Activated B cell treated with CpG ODN at 0.5 μM for 24 hours (primary cell): Measurements from ENCODE around the gene ROPN1L. TPM values are rescaled to one million over a fixed set of nuclear protein-coding genes. Genes with fewer than 3 reads are reported as not detected.

Experiments
- ATAC-seq: fragments of 200-7000 bp; cut with Tn5 transposase; one replicate; pipeline ENCODE4 v1.10.0; 2021; ENCODE audit warnings: low read depth, mild to moderate bottlenecking, moderate library complexity
- CTCF ChIA-PET: fragments of 350-600 bp; sonication (Branson Sonifier 250); formaldehyde crosslinking; loops from one replicate; lab custom pipeline; 2021; ENCODE audit warnings: antibody characterized with exemption; lab: Charles Lee
- POLR2A ChIA-PET: fragments of 350-600 bp; sonication (Branson Sonifier 250); formaldehyde crosslinking; loops from one replicate; lab custom pipeline; 2021; ENCODE audit warnings: antibody characterized with exemption; lab: Charles Lee
- DNase-seq: peaks from one replicate; pipeline ENCODE4 v3.0.0; 2022
- H3K27ac Mint-ChIP-seq: one replicate; pipeline ENCODE4 v1.8.0; 2020; ENCODE audit warnings: mixed read lengths
- H3K27me3 Mint-ChIP-seq: one replicate; pipeline ENCODE4 v1.8.0; 2021; ENCODE audit warnings: mixed read lengths
- H3K36me3 Mint-ChIP-seq: one replicate; pipeline ENCODE4 v1.8.0; 2021; ENCODE audit warnings: low read depth, mixed read lengths
- H3K4me1 Mint-ChIP-seq: one replicate; pipeline ENCODE4 v1.8.0; 2021; ENCODE audit warnings: mixed read lengths
- H3K4me3 Mint-ChIP-seq: one replicate; pipeline ENCODE4 v1.8.0; 2020; ENCODE audit warnings: mild to moderate bottlenecking, mixed read lengths
- H3K9me3 Mint-ChIP-seq: one replicate; pipeline ENCODE4 v1.8.0; 2020; ENCODE audit warnings: mixed read lengths
- intact Hi-C: fragments of 100-400 bp; cut with micrococcal nuclease; formaldehyde crosslinking; loops from one replicate; pipeline ENCODE4 v1.15.1; 2024
- total RNA-seq: library from RNA; stranded (reverse); gene quantifications from 2 replicates; pipeline ENCODE4 v1.2.3, GENCODE V29; 2022
- TF ChIP-seq, protein P1 (sequence below): fragments of 200-600 bp; IDR thresholded peaks from one replicate; pipeline ENCODE4 v1.8.0; 2022; ENCODE audit warnings: antibody characterized with exemption, mild to moderate bottlenecking

ROPN1L gene
- total RNA-seq, 1 donor from 2014 or later, result 0.49 TPM

DNA sequence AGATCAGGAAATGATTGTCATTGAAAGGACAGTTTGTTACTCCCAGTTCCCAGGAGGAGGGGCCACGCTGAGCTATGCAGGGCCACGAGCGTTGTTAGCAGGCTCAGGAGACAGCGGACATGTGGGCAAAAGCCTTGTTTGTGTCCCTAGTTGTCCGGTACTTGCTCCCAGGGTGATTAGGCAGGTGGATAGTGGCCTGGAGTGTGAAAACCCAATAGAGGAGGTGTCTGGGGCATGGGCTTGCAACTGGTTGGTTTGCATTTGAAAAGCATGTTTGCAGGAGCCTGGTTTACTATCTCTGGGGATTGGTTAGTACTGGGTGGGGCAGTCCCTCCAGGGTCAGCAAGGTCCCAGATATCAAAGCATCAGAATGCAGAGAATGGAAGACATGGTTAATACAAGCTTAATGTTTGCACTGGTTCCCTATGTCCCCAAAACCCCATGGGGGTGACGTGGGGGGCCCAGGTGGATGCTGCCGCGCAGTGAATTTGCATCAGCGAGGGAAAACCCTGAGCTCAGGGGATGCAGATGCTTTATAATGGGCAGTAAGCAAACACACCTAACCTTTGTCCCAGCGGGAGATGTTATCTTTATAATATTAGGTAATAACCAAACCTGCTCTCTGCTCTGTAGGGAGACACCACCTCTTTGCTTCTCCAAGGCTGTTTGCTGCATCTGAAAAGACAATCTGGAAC is 39.7 kb downstream of the ROPN1L start:
- POLR2A ChIA-PET, result interaction anchor here (0.5 to 2.1 kb wide), 6 partner anchors 8 to 153 kb away, joined by 3 to 12 read pairs (median 5); partner anchors contain the start of gene ANKRD33B
- CTCF ChIA-PET, result interaction anchor here (1.3 kb wide), 1 partner anchor 146 kb away, joined by 3 read pairs; no protein-coding TSS in a partner anchor
- Mint-ChIP-seq H3K27ac (no peak overlapping the region), H3K27me3 (peaks cover 1% of the 10 kb centered on the region), H3K36me3 (no peaks in the 10 kb centered on the region), H3K4me3 (no peak overlapping the region), H3K9me3 (no peaks in the 10 kb centered on the region), H3K4me1 (peaks cover 24% of the 10 kb centered on the region)
- DNase-seq (no peak), ATAC-seq (peak; percentile 80)
- intact Hi-C loops, result loop anchor here (5.0 kb wide), 1 partner anchor 36 kb away; no protein-coding TSS in a partner anchor
- TF ChIP-seq, protein P1, sequence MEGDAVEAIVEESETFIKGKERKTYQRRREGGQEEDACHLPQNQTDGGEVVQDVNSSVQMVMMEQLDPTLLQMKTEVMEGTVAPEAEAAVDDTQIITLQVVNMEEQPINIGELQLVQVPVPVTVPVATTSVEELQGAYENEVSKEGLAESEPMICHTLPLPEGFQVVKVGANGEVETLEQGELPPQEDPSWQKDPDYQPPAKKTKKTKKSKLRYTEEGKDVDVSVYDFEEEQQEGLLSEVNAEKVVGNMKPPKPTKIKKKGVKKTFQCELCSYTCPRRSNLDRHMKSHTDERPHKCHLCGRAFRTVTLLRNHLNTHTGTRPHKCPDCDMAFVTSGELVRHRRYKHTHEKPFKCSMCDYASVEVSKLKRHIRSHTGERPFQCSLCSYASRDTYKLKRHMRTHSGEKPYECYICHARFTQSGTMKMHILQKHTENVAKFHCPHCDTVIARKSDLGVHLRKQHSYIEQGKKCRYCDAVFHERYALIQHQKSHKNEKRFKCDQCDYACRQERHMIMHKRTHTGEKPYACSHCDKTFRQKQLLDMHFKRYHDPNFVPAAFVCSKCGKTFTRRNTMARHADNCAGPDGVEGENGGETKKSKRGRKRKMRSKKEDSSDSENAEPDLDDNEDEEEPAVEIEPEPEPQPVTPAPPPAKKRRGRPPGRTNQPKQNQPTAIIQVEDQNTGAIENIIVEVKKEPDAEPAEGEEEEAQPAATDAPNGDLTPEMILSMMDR, result no peak

DNA sequence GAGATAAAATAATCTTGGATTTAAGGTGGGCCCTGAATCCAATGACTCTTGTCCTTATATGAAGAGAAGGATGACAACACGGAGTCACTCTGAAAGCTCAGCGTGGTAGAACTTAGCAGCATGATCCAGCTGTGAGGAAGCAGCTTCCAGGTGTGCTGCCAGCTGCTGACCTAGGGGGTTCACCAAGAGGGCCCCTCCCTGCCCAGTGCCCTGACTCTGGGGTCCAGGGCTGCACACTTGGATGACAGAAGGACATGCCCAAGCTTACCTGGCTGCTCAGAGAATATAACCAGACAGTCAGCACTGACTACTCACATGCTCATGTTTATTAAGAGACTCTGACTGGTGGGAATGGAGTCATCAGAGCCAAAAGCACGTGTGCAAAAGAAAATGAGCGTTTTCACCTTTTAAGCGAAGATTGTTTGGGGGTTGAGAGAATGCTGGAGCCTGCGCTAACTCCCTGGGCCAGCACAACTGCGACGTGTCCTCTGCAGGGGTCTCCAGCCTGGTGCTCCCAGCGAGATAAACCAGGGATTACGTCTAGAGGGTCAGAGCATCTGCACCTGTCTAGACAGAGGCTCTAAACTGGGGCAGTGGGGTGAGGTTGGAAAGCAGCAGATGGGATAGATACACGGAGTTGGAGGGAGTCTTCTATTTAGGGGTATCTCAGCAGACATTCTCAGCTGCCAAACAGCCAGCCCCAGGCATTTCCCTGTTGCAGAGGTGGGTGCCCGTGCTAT is 41.3 kb downstream of the ROPN1L start:
- Mint-ChIP-seq H3K27me3 (peaks cover 1% of the 10 kb centered on the region), H3K36me3 (no peaks in the 10 kb centered on the region), H3K27ac (no peak overlapping the region), H3K9me3 (no peaks in the 10 kb centered on the region), H3K4me3 (no peak overlapping the region), H3K4me1 (peaks cover 24% of the 10 kb centered on the region)
- ATAC-seq (no peak), DNase-seq (no peak)
- ChIA-PET POLR2A (interaction anchor here (0.5 kb wide), 1 partner anchor 97 kb away, joined by 3 read pairs; no protein-coding TSS in a partner anchor), CTCF (no interaction called here)
- TF ChIP-seq, protein P1, result no peak
- intact Hi-C loops, result loop anchor here (5.0 kb wide), 1 partner anchor 34 kb away; no protein-coding TSS in a partner anchor

DNA sequence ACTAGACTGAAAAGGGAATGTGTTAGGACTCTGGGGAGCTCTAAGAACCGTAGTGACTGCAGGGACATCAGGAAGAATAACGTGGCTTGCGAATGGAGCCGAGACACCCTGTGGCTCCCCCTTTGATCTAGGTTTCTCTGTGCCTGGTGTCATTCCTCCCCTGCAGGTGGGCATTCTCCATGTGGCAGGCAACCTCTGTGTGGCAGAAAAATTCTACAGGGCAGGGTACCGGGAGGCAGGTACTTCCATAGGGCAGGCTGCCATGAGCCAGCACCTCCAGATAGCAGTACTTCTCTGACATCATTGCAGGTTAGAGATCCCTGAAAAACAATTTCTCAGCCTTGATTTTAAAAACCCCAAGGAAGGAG is 43.1 kb downstream of the ROPN1L start:
- TF ChIP-seq, protein P1, result no peak
- Mint-ChIP-seq H3K27me3 (peaks cover 1% of the 10 kb centered on the region), H3K4me3 (no peak overlapping the region), H3K4me1 (peaks cover 35% of the 10 kb centered on the region), H3K27ac (no peak overlapping the region), H3K36me3 (no peaks in the 10 kb centered on the region), H3K9me3 (no peaks in the 10 kb centered on the region)
- ATAC-seq (no peak), DNase-seq (no peak)
- intact Hi-C loops, result loop anchor here (5.0 kb wide), 1 partner anchor 33 kb away; no protein-coding TSS in a partner anchor
- ChIA-PET POLR2A (no interaction called here), CTCF (no interaction called here)

DNA sequence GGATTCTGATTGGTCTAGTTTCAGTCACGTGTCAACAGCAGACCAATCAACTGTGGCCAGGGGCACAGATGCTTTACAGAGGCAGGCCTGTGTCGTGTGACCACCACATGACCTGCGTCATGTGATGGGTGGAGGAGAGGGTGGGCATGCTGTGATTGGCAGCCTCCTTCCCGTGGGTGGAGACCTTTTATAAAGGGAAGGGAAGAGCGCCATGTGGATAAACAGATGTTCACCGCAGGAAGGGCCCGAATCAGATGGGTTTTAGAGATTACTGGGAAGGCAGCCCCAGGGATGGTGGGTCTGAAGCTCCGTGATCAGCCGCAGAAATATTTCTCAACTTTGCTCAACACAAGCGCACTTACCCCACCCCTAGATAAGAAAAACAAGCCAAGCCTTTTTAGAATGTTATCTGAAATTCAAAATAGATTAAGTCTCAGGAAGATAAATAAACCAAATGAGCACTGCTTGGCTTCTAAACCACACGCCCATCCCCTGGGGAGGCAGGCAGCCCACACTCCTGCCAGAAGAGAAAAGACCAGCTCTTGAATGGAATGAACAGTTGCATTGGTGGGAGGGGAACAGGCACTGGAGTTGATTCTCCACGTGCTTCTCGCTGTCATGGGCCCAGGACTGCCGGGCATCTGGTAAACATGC is 43.6 kb downstream of the ROPN1L start:
- Mint-ChIP-seq H3K27me3 (peaks cover 1% of the 10 kb centered on the region), H3K27ac (no peak overlapping the region), H3K4me1 (peaks cover 40% of the 10 kb centered on the region), H3K4me3 (no peak overlapping the region), H3K9me3 (no peaks in the 10 kb centered on the region), H3K36me3 (no peaks in the 10 kb centered on the region)
- POLR2A ChIA-PET, result no interaction called here
- ATAC-seq (no peak), DNase-seq (no peak)
- CTCF ChIA-PET, result no interaction called here
- intact Hi-C loops, result no loop called here
- TF ChIP-seq, protein P1, result no peak
